Fibroblast of lung (primary cell): ENCODE measurements around the gene DIO3.

Experiments
- EZH2 ChIP-seq: IDR thresholded peaks from 2 replicates; pipeline ENCODE4 v1.5.1; 2012; ENCODE audit warnings: low read length, control low read depth, mild to moderate bottlenecking; ENCODE audit errors: missing control alignments
- TF ChIP-seq, protein P1 (sequence below), 2 donors: IDR thresholded peaks in 1 of 2; conservative IDR thresholded peaks in 1 of 2; 1 replicate in 1 of 2; 2 replicates in 1 of 2; pipeline ENCODE4 v1.5.1; 2011 to 2012; ENCODE audit warnings: low read length in 2 of 2, control low read depth in 1 of 2, inconsistent platforms in 1 of 2, low read depth in 1 of 2, mild to moderate bottlenecking in 1 of 2

DNA sequence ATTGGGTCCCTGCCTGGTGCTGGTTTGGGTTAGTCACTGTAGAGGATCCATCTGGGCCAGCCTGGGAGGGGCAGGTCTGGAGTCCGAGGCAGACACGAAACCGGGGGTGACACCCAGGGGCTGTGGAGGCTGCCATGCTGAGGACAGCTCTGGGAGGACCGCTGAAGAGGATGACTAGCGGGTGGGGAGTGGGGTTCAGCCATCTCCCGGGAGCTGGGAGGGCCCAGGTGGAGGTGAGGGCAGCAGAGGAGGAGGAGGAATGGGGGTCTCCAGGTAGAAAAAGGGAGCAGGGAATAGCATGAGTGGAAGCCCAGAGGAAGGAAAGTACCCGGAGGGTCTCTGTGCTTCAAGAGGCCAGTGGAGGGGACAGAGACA lies 4.0 kb upstream of the DIO3 start:
- TF ChIP-seq, protein P1, sequence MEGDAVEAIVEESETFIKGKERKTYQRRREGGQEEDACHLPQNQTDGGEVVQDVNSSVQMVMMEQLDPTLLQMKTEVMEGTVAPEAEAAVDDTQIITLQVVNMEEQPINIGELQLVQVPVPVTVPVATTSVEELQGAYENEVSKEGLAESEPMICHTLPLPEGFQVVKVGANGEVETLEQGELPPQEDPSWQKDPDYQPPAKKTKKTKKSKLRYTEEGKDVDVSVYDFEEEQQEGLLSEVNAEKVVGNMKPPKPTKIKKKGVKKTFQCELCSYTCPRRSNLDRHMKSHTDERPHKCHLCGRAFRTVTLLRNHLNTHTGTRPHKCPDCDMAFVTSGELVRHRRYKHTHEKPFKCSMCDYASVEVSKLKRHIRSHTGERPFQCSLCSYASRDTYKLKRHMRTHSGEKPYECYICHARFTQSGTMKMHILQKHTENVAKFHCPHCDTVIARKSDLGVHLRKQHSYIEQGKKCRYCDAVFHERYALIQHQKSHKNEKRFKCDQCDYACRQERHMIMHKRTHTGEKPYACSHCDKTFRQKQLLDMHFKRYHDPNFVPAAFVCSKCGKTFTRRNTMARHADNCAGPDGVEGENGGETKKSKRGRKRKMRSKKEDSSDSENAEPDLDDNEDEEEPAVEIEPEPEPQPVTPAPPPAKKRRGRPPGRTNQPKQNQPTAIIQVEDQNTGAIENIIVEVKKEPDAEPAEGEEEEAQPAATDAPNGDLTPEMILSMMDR (conservative IDR thresholded peaks at IDR 0.05 in 1 of 2, IDR thresholded peaks at IDR 0.05 in 1 of 2; ENCODE audit: low read depth in 1 of 2, low read length in 2 of 2), result no peak
- TF ChIP-seq EZH2, result no peak
